Astrocyte (in vitro differentiated cells and primary cell): ENCODE results near the gene PEX16. TPM values are rescaled to one million over a fixed set of nuclear protein-coding genes. Genes with fewer than 3 reads are reported as not detected.

Experiments
- DNase-seq: peaks from one replicate; pipeline ENCODE4 v3.0.0-alpha.2; 2010; ENCODE audit warnings: low read depth
- FAIRE-seq: peaks from 2 replicates; lab custom pipeline; 2011; peaks lifted over from hg19 to GRCh38; lab: Jason Lieb, UNC
- H2AFZ ChIP-seq: 2 replicates; pipeline ENCODE4 v1.6.0; 2012; ENCODE audit warnings: low read depth, low read length, inconsistent platforms
- H3K27ac ChIP-seq: 2 replicates; pipeline ENCODE4 v1.5.1; 2011; ENCODE audit warnings: low read depth, low read length, inconsistent platforms
- H3K27me3 ChIP-seq: 2 replicates; pipeline ENCODE4 v1.6.0; 2011; ENCODE audit warnings: low read length, inconsistent platforms; ENCODE audit not compliant: insufficient read depth
- H3K36me3 ChIP-seq: 2 replicates; pipeline ENCODE4 v1.5.1; 2011; ENCODE audit warnings: low read length, inconsistent platforms; ENCODE audit not compliant: insufficient read depth
- H3K4me1 ChIP-seq: 2 replicates; pipeline ENCODE4 v1.5.1; 2011; ENCODE audit warnings: low read length, inconsistent platforms; ENCODE audit not compliant: insufficient read depth
- H3K4me2 ChIP-seq: 2 replicates; pipeline ENCODE4 v1.6.0; 2012; ENCODE audit warnings: low read length, inconsistent platforms
- H3K4me3 ChIP-seq: 2 replicates; pipeline ENCODE4 v1.5.1; 2011; ENCODE audit warnings: low read depth, mild to moderate bottlenecking, low read length, inconsistent platforms; ENCODE audit not compliant: insufficient read depth
- H3K79me2 ChIP-seq: 2 replicates; pipeline ENCODE4 v1.6.0; 2012; ENCODE audit warnings: mild to moderate bottlenecking, low read length, inconsistent platforms; ENCODE audit not compliant: insufficient read depth
- H3K9ac ChIP-seq: 2 replicates; pipeline ENCODE4 v1.6.0; 2012; ENCODE audit warnings: mild to moderate bottlenecking, low read length, inconsistent platforms
- H3K9me3 ChIP-seq: 2 replicates; pipeline ENCODE4 v1.5.1; 2012; ENCODE audit warnings: low read depth, mild to moderate bottlenecking, low read length, inconsistent platforms; ENCODE audit not compliant: insufficient read depth
- H4K20me1 ChIP-seq: 2 replicates; pipeline ENCODE4 v1.6.0; 2012; ENCODE audit warnings: low read length, inconsistent platforms; ENCODE audit not compliant: insufficient read depth
- H3K27ac Mint-ChIP-seq: one replicate; pipeline ENCODE4 v1.8.0; 2021; ENCODE audit warnings: mild to moderate bottlenecking, mixed read lengths; ENCODE audit not compliant: unreplicated experiment
- H3K27me3 Mint-ChIP-seq: one replicate; pipeline ENCODE4 v1.8.0; 2021; ENCODE audit warnings: low read depth, mixed read lengths; ENCODE audit not compliant: unreplicated experiment
- H3K36me3 Mint-ChIP-seq: one replicate; pipeline ENCODE4 v1.8.0; 2021; ENCODE audit warnings: low read depth, mixed read lengths; ENCODE audit not compliant: unreplicated experiment
- H3K4me1 Mint-ChIP-seq: one replicate; pipeline ENCODE4 v1.8.0; 2021; ENCODE audit warnings: low read depth, mixed read lengths; ENCODE audit not compliant: unreplicated experiment
- H3K4me3 Mint-ChIP-seq: one replicate; pipeline ENCODE4 v1.8.0; 2021; ENCODE audit warnings: mild to moderate bottlenecking, moderate library complexity, mixed read lengths; ENCODE audit not compliant: unreplicated experiment
- H3K9me3 Mint-ChIP-seq: one replicate; pipeline ENCODE4 v1.8.0; 2021; ENCODE audit warnings: mild to moderate bottlenecking, mixed read lengths; ENCODE audit not compliant: unreplicated experiment
- CTCF ChIP-seq: IDR thresholded peaks from 2 replicates; pipeline ENCODE4 v1.5.1; 2011; ENCODE audit warnings: low read depth, mild to moderate bottlenecking, inconsistent platforms, low read length, moderate library complexity; ENCODE audit not compliant: insufficient read depth
- EZH2 ChIP-seq: IDR thresholded peaks from 2 replicates; pipeline ENCODE4 v1.6.1; 2012; ENCODE audit warnings: mild to moderate bottlenecking, low read length, inconsistent platforms; ENCODE audit not compliant: insufficient read depth
- total RNA-seq: library from RNA; stranded (reverse); gene quantifications from 2 replicates; pipeline ENCODE4 v1.2.1, GENCODE V29; 2021

PEX16 gene
- total RNA-seq, 1 donor from 2014 or later: 25.9 TPM

- H3K27me3 ChIP-seq: peaks cover 30% of the 10 kb centered on the region
- H3K4me3 ChIP-seq: no peak overlapping the region
- H3K4me1 ChIP-seq: no peaks in the 10 kb centered on the region
- FAIRE-seq (no peak), DNase-seq (no peak)
- H4K20me1 ChIP-seq: no peaks in the 10 kb centered on the region
- no peak overlapping the region for H2AFZ ChIP-seq
- TF ChIP-seq EZH2 (no peak), CTCF (no peak)
- no peak overlapping the region for H3K9ac ChIP-seq
- Mint-ChIP-seq H3K27me3 (peaks cover 31% of the 10 kb centered on the region), H3K36me3 (no peaks in the 10 kb centered on the region), H3K4me1 (peaks cover 4% of the 10 kb centered on the region), H3K27ac (no peak overlapping the region), H3K9me3 (peaks cover 3% of the 10 kb centered on the region), H3K4me3 (no peak overlapping the region)
- no peaks in the 10 kb centered on the region for H3K36me3 ChIP-seq
- no peaks in the 10 kb centered on the region for H3K9me3 ChIP-seq
- no peaks in the 10 kb centered on the region for H3K79me2 ChIP-seq
- no peak overlapping the region for H3K27ac ChIP-seq
- H3K4me2 ChIP-seq: no peak overlapping the region
These were observed 7.2 kb upstream of the PEX16 start for GRCh38 chr11:45924927-45925326.

GRCh38 chr11:45924036-45924915, 6.6 kb upstream of the PEX16 start:
- Histone ChIP-seq H3K27ac (no peak overlapping the region), H3K4me3 (no peak overlapping the region), H3K36me3 (no peaks in the 10 kb centered on the region), H3K27me3 (peaks cover 30% of the 10 kb centered on the region), H3K79me2 (no peaks in the 10 kb centered on the region), H3K9me3 (no peaks in the 10 kb centered on the region), H3K4me2 (no peak overlapping the region), H3K4me1 (no peaks in the 10 kb centered on the region), H4K20me1 (no peaks in the 10 kb centered on the region), H2AFZ (no peak overlapping the region), H3K9ac (no peak overlapping the region)
- TF ChIP-seq EZH2: no peak
- TF ChIP-seq CTCF: no peak
- Mint-ChIP-seq H3K27me3 (peaks cover 31% of the 10 kb centered on the region), H3K9me3 (peaks cover 3% of the 10 kb centered on the region), H3K36me3 (no peaks in the 10 kb centered on the region), H3K4me3 (peak overlapping the region; percentile 12), H3K27ac (no peak overlapping the region), H3K4me1 (peaks cover under 1% of the 10 kb centered on the region)
- FAIRE-seq (no peak), DNase-seq (no peak)
